ENCODE measurements around the gene ARL6.

DNA sequence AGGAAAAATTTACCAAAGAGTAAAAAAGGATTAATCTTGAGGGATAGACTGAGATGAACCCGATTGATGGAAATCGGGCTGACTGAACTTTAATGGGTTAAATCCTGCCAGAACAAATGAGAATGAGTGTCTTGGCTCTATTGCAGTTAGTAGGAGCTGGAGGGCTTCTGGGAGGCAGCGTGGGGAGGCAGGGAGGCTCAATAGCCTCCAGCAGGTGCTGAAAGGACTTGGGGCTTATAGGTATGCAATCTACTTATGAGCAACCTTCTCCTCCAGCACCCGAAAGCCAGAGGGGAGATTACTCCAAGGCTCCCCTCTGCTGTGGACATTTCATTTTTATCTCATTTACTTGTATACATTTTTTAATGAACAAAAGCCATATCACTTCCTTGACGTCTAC is 56.2 kb downstream of the ARL6 start:
- TF ChIP-seq, protein P1, sequence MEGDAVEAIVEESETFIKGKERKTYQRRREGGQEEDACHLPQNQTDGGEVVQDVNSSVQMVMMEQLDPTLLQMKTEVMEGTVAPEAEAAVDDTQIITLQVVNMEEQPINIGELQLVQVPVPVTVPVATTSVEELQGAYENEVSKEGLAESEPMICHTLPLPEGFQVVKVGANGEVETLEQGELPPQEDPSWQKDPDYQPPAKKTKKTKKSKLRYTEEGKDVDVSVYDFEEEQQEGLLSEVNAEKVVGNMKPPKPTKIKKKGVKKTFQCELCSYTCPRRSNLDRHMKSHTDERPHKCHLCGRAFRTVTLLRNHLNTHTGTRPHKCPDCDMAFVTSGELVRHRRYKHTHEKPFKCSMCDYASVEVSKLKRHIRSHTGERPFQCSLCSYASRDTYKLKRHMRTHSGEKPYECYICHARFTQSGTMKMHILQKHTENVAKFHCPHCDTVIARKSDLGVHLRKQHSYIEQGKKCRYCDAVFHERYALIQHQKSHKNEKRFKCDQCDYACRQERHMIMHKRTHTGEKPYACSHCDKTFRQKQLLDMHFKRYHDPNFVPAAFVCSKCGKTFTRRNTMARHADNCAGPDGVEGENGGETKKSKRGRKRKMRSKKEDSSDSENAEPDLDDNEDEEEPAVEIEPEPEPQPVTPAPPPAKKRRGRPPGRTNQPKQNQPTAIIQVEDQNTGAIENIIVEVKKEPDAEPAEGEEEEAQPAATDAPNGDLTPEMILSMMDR (IDR thresholded peaks at IDR 0.05) = no peak
- TF ChIP-seq ZFX (IDR thresholded peaks at IDR 0.05; ENCODE audit: borderline replicate concordance) = no peak

All from 22Rv1 (cell line).